ENCODE data around the gene SPATA22.

- TF ChIP-seq CTCF (IDR thresholded peaks at IDR 0.05): no peak
- no peak for TF ChIP-seq POLR2A (IDR thresholded peaks at IDR 0.05)
These were observed 8.4 kb upstream of the SPATA22 start for GRCh38 chr17:3479988-3480387.

Data from testis (tissue), 2 donors.